Loucy (cell line): ENCODE data around the gene IL18RAP.

Experiments
- H2AFZ ChIP-seq: fragments of 200-600 bp; sonication (generic); 2 replicates; pipeline ENCODE4 v1.6.0; 2016; ENCODE audit warnings: antibody characterized with exemption, mild to moderate bottlenecking, low read length, moderate library complexity
- H3F3A ChIP-seq: fragments of 200-600 bp; 2 replicates; pipeline ENCODE4 v1.6.0; 2016; ENCODE audit warnings: antibody characterized with exemption, low read depth, mild to moderate bottlenecking
- H3K27me3 ChIP-seq: fragments of 200-600 bp; sonication (generic); 2 replicates; pipeline ENCODE4 v1.6.1; 2014; ENCODE audit warnings: low read length, mild to moderate bottlenecking; ENCODE audit not compliant: insufficient read depth, poor library complexity, severe bottlenecking
- H3K36me3 ChIP-seq: fragments of 200-600 bp; sonication (generic); 2 replicates; pipeline ENCODE4 v1.6.1; 2016; ENCODE audit warnings: low read length; ENCODE audit not compliant: insufficient read depth
- H3K4me1 ChIP-seq: fragments of 200-600 bp; sonication (generic); 2 replicates; pipeline ENCODE4 v1.5.1; 2014; ENCODE audit warnings: low read length, mild to moderate bottlenecking; ENCODE audit not compliant: insufficient read depth, poor library complexity, severe bottlenecking
- H3K4me2 ChIP-seq: fragments of 200-600 bp; sonication (generic); 2 replicates; pipeline ENCODE4 v1.6.0; 2014; ENCODE audit warnings: antibody characterized with exemption, low read length, low read depth, mild to moderate bottlenecking; ENCODE audit not compliant: poor library complexity, severe bottlenecking
- H3K4me3 ChIP-seq: fragments of 200-600 bp; sonication (generic); 2 replicates; pipeline ENCODE4 v1.5.1; 2014; ENCODE audit warnings: low read length, mild to moderate bottlenecking, mixed read lengths; ENCODE audit not compliant: poor library complexity, severe bottlenecking
- H3K79me2 ChIP-seq: fragments of 200-600 bp; sonication (generic); 2 replicates; pipeline ENCODE4 v1.6.1; 2014; ENCODE audit warnings: low read length; ENCODE audit not compliant: insufficient read depth
- H3K9ac ChIP-seq: fragments of 200-600 bp; sonication (generic); 2 replicates; pipeline ENCODE4 v1.6.0; 2014; ENCODE audit warnings: mild to moderate bottlenecking, low read depth, low read length, moderate library complexity; ENCODE audit not compliant: poor library complexity, severe bottlenecking
- H3K9me2 ChIP-seq: fragments of 200-600 bp; sonication (generic); replicated peaks from 2 replicates; pipeline ENCODE4 v1.6.1; 2016; ENCODE audit warnings: low read depth, low read length, mixed read lengths
- H3K9me3 ChIP-seq: fragments of 200-600 bp; sonication (generic); 2 replicates; pipeline ENCODE4 v1.6.1; 2014; ENCODE audit warnings: mild to moderate bottlenecking, antibody characterized with exemption, low read length, low read depth; ENCODE audit not compliant: insufficient read depth
- H4K20me1 ChIP-seq: fragments of 200-600 bp; sonication (generic); 2 replicates; pipeline ENCODE4 v1.6.0; 2014; ENCODE audit warnings: antibody characterized with exemption, low read length, mild to moderate bottlenecking; ENCODE audit not compliant: insufficient read depth, poor library complexity, severe bottlenecking
- CTCF ChIP-seq: fragments of 200-600 bp; sonication (generic); conservative IDR thresholded peaks from 2 replicates; pipeline ENCODE4 v1.5.1; 2014; ENCODE audit warnings: mild to moderate bottlenecking, antibody characterized with exemption, low read length
- EZH2phosphoT487 ChIP-seq: fragments of 200-600 bp; IDR thresholded peaks from 2 replicates; pipeline ENCODE4 v1.6.1; 2018; ENCODE audit warnings: antibody characterized with exemption, mild to moderate bottlenecking, moderate library complexity, borderline replicate concordance

IL18RAP gene

DNA sequence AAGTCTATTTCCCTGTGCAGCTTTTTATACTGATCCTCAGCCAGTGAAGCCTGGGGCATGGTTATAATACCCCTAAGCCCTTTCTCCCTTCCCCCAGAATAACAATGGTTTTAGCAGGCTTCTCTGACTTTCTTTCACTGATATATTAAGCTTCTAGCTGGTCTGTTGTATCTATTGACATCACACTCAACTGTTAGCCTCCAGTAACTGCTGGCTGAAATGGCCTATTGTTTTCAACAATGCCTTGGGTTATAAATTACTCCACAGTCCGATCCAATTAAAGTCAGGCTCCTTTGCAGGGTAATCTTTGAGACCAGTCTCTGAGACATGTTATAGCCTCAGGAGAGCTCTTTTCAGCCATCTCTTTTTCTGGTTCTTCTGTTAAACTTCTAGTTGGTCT lies 47.2 kb downstream of the IL18RAP start:
- no peaks in the 10 kb centered on the region for H3K9me2 ChIP-seq
- H4K20me1 ChIP-seq, result no peaks in the 10 kb centered on the region
- TF ChIP-seq CTCF (no peak), EZH2phosphoT487 (no peak)
- H3F3A ChIP-seq, result no peaks in the 10 kb centered on the region
- no peak overlapping the region for H2AFZ ChIP-seq
- H3K4me2 ChIP-seq, result no peak overlapping the region
- no peaks in the 10 kb centered on the region for H3K36me3 ChIP-seq
- H3K9me3 ChIP-seq, result no peaks in the 10 kb centered on the region
- H3K4me3 ChIP-seq, result no peak overlapping the region
- no peaks in the 10 kb centered on the region for H3K4me1 ChIP-seq
- H3K79me2 ChIP-seq, result no peaks in the 10 kb centered on the region
- no peak overlapping the region for H3K9ac ChIP-seq
- H3K27me3 ChIP-seq, result no peaks in the 10 kb centered on the region

GRCh38 chr2:102473020-102473419 lies 50.1 kb downstream of the IL18RAP start, which contains the start of gene SLC9A4:
Gene SLC9A4, plus strand, starts transcription at chr2:102473226. Its CDS starts 534 bp downstream, at chr2:102473760.
- no peaks in the 10 kb centered on the region for H3K4me1 ChIP-seq
- no peaks in the 10 kb centered on the region for H3K36me3 ChIP-seq
- no peaks in the 10 kb centered on the region for H3K27me3 ChIP-seq
- no peak within 1 kb of the TSS for H3K4me3 ChIP-seq
- no peak within 1 kb of the TSS for H3K9ac ChIP-seq
- H2AFZ ChIP-seq, result peak within 1 kb of the TSS; percentile 72; the same call in 1 of the 2 replicates
- peak within 1 kb of the TSS; percentile 5 for H3K4me2 ChIP-seq
- no peaks in the 10 kb centered on the region for H4K20me1 ChIP-seq
- H3K79me2 ChIP-seq, result no peaks in the 10 kb centered on the region
- H3F3A ChIP-seq, result no peaks in the 10 kb centered on the region
- no peak for TF ChIP-seq EZH2phosphoT487
- peak; percentile 97 for TF ChIP-seq CTCF
- no peaks in the 10 kb centered on the region for H3K9me3 ChIP-seq
- no peaks in the 10 kb centered on the region for H3K9me2 ChIP-seq

DNA sequence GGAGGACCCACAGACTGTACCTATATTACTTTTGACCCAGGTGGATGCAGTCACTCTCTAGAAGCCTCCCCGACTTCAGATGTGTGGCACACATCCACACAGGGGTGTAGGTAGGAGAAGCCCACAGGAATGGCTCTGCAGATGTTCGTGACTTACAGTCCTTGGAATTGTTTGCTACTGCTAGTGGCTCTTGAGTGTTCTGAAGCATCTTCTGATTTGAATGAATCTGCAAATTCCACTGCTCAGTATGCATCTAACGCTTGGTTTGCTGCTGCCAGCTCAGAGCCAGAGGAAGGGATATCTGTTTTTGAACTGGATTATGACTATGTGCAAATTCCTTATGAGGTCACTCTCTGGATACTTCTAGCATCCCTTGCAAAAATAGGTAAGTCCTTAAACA lies 50.7 kb downstream of the IL18RAP start:
- Histone ChIP-seq H3K9ac (no peak overlapping the region), H3K9me2 (no peaks in the 10 kb centered on the region), H3F3A (no peaks in the 10 kb centered on the region), H3K27me3 (no peaks in the 10 kb centered on the region), H3K4me3 (no peak overlapping the region), H3K4me2 (no peak overlapping the region), H3K4me1 (no peaks in the 10 kb centered on the region), H3K79me2 (no peaks in the 10 kb centered on the region), H3K36me3 (no peaks in the 10 kb centered on the region), H4K20me1 (no peaks in the 10 kb centered on the region), H3K9me3 (no peaks in the 10 kb centered on the region), H2AFZ (no peak overlapping the region)
- no peak for TF ChIP-seq EZH2phosphoT487
- no peak for TF ChIP-seq CTCF
